ENCODE measurements around the gene DDTL.
"Not testable (repeated sequence)": the region's sequence is repeated elsewhere in the genome, so short reads cannot be mapped to it uniquely, and the experiment has no call there.

DDTL gene

DNA sequence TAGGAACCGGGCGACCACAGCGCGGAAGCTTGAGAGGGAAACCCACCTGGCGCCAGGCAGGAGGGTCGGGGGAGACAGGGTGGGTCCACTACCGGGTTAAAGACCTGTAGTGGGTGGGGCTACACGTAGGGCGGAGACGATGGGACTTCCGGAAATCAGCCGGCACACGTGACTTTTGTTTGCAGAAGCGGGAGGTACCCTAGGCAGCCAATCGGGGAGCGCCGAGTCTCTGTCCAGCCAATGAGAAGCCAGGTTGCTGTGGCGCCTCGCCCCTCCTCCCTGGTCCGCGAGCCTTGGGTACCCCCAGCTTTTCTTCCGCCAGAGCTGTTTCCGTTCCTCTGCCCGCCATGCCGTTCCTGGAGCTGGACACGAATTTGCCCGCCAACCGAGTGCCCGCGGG, at the start of gene DDTL:
TSS of gene DDTL (plus strand) at position 321 of the 400 bp plus-strand sequence. CDS start at position 348, 27 bp downstream.
- DNase-seq: not testable (repeated sequence)

DNA sequence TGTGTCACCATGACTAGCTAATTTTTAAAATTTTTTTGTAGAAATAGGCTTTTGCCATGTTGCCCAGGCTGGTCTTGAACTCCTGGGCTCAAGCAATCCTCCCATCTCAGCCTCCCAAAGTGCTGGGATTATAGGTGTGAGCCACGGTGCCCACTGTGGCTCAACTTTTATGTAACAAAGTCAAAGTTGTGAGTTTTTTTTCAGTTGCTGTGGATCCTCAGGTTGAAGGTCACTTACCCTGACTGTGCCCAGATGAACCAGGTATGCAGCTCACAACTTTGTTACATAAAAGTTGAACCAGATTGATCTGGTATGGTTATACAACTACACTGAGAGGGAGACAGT, 46.4 kb upstream of the DDTL start:
- DNase-seq: not testable (repeated sequence)

DNA sequence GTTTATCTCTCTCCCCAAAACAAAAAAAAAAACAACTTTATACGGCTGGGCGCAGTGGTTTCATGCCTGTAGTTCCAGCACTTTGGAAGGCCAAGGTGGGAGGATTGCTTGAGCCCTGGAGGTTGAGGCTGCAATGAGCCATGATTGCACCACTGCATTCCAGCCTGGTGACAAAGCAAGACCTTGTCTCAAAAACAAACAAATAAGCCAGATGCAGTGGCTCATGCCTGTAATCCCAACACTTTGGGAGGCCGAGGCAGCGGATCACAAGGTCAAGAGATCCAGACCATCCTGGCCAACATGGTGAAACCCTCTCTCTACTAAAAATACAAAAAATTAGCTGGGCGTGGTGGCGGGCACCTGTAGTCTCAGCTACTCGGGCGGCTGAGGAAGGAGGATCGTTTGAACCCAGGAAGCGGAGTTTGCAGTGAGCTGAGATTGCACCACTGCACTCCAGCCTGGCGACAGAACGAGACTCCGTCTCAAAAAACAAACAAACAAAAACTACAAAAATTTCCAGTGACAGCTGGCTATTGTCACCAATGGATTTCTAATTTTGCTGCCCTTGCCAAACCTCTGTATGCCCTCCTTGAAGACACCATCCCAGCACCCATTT, 45.0 kb upstream of the DDTL start:
- DNase-seq: not testable (repeated sequence)

DNA sequence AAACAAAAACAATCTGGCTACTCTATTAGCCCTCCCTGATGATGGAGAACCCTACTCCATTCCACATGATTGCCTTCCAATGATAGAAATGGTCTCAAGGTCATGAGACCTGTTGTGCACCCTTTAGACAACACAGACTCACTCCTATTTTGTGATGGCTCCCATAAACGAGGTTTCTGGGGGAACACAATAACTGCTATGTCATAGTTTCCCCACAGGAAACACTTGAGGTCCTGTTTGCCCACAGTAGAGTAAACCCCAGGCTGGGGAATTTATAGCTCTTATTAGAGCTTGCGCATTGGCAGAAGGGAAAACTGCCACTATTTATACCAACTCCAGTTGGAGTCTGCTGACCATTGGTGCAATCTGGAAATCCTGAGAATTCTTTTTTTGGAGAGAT, 43.8 kb upstream of the DDTL start:
- no peak for DNase-seq

DNA sequence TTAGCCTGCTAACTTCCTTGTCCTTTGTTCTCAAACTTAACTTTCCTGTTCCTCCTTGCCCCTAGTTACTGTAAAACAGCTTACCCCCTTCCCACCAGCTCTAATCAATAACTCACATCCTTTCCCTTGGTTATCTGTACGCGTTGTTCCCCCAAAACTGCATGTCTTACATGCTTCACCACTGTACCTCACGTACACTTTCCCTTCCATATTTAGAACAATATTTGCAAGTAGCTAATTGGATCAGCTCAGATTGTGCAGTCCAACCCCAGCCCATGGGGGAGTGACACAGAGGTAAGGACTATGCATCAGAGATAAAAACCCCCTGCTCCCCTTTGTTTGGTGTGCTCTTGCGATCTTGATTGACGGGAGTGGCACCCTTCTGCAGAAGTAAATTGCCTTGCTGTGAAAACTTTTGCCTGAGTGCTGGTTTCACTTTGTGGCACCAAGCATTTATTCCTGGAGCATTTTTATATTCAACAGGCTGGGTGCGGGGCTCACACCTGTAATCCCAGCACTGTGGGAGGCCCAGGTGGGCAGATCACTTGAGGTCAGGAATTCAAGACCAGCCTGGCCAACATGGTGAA, 41.6 kb upstream of the DDTL start:
- no peak for DNase-seq

DNA sequence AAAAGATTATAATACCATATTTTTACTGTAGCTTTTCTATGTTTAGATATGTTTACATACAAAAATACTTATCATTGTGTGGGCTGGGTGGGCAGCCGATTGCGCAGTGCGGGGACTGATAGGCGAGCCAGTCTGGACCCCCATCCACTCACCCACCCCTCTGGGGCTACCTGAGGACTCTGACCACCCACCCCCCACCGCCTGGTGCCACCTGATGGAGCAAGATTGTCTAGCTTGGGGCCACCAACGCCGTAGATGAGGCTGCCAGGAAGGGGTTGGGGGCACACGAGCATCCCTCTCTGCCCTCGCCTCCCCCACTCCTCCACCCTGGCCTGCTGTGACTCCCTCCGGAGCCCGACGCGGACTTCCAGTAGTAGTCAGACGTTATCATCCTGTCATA, 40.1 kb upstream of the DDTL start:
- no peak for DNase-seq

DNA sequence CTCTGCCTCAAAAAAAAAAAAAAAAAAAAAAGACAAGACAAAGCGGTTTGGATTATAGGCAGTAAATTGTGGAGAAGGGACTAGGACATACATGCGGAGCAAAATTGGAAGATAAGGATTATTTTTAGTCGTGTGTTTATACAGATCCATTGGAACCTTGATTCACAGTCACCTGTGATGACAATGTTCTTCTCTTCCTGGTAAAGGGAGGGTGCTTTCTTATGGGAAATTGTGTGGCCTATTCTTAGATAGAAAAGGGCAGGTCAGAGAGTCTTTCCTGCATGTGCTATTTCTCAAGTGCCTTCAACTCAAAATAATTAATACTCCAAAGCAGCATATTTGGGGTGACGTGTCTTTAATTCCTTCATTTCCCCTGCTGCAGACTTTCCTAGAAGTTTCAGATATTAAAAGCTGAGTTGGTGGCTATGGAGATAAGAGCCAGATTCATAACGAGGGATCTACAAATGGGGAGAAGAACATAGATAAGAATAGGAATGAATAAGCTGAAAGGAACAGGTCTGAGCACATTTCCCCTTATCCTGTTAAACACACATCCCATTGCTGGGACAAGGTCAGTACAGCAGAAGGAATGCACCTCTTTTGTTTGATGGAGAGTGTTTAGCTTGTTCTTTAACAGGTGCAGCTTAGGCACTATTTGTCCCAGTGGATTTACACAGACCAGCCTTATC, 28.2 kb upstream of the DDTL start:
- no peak for DNase-seq

DNA sequence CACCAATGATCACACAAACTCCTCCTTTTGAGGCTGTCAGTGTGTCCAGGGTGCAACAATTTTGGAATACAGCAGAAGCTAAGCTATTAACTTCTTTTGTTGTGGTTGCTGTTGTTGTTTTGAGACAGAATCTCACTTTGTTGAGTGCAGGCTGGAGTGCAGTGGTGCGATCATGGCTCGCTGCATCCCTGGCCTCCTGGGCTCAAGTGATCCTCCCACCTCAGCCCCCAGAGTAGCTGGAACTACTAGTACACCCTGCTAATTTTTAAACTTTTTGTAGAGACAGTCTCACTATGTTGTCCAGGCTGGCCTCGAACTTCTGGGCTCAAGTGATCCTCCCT, 27.7 kb upstream of the DDTL start:
- DNase-seq: no peak

DNA sequence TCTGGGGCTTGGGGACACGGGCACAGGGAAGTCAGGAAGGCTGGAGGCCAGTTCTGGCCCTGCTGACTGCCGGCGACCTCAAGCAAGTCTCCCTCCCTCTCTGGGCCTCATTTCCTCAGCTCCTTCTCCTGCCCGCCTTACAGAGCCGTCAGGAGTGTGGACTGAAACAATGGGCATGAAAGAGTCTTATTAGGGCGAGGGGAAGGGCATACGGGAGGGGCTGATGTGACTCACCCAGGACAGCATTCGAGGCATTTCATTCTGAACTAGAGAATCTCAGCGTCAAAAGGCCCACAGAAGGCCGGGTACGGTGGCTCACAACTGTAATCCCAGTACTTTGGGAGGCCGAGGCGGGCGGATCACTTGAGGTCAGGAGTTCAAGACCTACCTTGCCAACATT, 26.5 kb upstream of the DDTL start:
- not testable (repeated sequence) for DNase-seq

DNA sequence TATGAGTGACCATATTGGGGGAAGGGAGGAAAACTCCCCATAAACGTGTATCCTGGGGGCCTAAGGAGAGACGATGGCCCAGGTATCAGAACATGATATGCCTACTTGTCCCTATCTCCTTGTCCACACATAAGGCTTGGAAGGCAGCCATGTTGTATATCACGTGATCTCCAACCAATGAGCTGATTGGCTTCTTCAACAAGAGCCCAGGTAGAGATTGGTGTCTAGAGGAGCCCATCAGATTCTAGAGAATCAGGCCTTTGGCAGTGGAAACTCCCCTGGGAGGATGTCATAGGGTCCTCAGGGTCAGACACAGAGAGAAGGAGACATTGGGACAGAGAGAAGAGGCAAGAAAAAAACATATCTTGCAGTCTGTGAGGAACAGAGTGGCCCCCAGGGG, 19.3 kb upstream of the DDTL start:
- not testable (repeated sequence) for DNase-seq

DNA sequence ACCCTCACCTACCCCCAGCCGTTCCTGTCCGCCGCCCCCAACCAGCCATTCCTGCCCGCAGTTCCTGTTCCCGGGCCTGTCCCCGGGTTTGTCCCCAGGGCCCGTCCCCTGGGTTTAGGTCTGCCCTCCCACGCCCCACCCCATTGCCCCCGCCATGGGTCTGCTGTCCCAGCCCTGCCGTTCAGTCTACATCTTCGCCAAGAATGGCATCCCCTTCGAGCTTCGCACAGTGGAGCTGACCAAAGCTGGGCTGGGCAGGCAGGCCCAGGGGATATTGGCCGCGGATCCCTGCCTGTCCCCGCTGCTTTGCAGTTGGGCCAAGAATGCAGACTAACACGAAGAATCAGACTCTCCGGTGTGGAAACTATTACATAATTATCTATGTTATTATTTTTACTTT, 16.9 kb upstream of the DDTL start:
- DNase-seq: not testable (repeated sequence)

DNA sequence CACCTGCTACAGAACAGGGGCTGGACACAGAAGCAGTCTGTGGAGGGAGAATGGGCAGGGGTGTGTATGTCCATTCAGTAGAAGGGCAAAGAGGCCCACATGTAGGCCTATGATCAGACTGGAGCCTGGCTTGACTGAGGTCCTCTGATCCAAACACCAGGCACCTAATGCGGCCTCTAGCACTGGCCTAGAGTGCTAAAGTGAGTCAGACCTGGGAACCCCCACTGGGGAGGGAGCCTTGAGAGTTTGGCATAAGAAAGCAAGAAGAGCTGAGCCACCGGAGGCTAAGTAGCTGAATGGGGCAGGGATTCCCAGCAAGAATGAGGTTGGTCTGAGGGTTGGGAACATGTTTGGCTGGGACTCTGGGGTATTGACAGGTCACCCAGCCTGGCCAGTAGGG, 15.3 kb upstream of the DDTL start:
- not testable (repeated sequence) for DNase-seq

DNA sequence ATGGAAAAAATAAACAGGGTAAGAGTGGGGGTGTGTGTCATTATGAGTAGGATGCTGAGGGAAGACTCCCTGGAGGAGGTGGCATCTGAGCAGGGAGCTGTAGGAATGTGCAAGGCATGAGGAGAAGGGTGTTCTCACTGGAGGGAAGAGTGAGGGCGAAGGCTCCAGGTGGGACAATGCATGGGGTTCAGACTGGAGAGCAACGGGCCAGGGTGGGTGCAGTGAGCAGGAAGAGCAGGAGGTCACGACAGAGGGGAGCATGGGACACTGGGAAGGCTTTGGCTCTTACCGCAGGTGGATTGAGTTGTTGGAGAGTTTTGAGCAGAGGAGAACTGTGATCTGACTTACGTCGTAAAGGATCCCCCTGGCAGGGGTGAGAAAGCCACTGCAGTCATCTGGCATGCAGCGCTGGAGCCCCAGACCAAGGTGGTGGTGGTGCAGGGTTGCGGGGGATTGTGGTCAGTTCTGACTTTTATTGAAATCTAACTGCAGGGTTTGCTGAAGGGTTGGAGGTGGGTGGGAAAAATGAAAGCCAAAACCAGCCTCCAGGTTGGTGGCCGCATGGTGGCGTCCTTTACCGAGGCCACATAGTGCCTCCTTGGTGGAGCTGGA, 13.8 kb upstream of the DDTL start:
- DNase-seq: not testable (repeated sequence)

DNA sequence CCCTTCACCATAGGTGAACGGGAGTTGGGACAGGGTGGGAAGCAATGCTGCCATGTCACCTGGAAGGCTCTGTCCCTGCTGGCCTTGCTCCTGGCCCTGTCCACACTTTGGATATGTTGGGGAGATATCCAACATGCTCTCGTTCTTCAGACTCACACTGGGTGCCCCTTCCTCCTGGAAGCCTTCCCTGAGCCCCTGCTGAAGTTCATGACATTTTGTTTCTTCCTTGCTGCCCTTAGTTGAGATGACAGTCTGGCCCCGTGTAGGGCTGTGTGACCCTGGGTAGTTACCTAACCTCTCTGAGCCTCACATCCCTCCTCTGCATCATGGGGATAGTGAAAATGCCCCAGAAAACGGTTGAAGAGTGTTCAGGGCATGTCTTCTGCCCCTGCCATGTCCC, 13.2 kb upstream of the DDTL start:
- not testable (repeated sequence) for DNase-seq

DNA sequence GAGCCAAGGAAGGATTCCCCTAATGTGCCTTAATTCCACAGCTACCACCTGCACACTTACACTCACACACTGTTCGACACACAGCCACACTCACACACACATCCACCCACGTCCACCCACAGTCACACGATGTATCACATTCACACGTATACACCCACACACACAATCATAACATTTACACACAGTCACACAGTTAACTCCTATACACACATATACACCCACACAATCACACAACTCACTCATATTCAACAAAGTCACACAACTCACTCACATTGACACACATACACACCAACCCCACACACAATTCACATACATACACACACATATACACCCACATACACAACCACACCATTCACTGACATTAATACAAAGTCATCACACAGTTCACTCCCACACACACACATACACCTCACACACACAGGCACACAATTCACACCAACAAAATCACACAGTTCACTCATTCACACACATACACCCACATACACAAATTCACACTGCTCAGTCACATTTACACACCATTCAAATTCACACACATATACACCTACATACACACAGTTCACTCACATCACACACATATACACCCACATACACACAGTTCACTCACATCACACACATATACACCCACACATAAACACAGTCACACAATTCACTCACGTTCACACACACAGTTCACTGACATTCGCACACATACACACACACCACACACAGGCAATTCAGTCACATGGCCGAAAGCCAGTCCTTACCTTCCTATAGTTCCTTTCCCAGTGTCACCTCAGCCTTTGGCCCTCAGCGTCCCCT, 12.3 kb upstream of the DDTL start:
- DNase-seq: not testable (repeated sequence)

DNA sequence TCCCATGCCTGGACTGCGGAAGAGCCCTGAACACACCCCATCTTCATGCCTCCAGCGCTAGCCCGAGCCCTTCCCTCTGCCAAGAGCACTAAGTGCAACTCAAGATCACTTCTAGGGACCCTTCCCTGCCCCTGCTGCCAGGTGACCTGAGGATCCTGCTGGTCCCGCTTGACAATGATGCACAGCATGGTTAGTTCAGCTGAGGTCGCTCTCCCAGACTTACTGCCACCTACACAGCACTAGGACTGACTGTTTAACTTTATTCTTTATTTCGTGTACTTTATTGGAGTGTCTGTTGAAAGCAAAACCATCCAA, 11.7 kb upstream of the DDTL start:
- DNase-seq: not testable (repeated sequence)

DNA sequence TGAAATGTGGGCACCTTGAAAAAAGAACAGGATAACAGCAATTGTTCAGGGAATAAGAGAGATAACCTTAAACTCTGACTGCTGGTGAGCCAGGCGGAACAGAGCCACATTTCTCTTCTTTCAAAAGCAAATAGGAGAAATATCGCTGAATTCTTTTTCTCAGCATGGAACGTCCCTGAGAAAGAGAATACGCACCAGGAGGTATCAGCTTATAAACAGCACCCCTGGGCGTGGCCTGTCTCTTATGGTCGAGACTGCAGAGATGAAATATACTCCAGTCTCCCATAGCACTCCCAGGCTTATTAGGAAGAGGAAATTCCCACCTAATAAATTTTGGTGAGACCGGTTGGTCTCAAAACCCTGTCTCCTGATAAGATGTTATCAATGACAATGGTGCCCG, 10.8 kb upstream of the DDTL start:
- DNase-seq: not testable (repeated sequence)

DNA sequence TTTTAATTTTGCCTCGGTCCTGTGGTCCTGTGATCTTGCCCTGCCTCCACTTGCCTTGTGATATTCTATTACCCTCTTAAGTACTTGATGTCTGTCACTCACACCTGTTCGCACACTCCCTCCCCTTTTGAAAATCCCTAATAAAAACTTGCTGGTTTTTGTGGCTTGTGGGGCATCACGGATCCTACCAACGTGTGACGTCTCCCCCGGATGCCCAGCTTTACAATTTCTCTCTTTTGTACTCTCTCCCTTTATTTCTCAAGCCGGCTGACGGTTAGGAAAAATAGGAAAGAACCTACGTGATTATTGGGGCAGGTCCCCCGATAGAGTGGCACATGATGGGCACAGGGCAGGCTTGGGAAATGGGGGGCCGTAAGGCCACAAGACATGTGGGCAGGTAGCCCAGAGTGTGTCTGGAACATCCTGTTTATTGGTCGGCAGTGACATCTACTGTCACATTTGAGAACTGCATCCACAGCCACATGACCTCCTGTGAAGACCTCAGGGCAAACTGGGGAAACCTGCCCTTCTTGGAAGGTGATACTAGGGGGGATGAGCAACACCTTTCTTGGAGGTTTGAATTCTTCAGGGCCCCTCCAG, 10.3 kb upstream of the DDTL start:
- DNase-seq: peak; percentile 13

DNA sequence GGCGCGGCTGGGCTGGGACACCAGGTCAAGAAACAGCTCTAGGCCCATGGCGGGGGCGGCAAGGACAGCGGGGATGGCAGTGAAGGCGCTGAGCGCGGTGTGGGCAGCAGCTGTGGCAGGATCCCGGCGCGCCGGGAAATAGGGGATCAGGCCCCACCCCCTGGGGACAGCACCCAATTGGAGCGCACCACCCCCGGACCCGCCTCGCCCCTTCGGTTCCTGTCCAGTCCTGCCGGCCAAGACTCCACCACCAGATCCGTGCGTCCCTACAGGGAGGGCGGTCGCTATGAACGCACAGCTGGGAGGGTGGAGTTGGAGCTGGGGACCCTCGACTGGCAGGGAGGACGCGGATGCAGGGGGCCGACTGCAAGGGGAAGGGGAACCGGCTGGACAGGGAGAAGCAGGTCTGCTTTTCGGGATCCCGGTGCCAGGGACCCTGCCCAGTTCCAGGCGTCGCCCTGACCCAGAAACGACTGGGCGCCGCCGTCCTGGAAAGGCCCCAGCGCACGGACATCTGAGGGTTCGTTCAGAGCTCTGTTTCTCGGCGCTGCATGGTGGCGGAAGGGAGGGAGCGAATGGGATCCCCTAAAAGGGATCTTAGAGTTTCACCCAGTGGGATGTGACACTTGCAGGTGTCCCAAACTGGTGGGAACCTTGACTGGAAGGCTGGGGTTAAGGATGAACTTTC, 5.5 kb upstream of the DDTL start, which contains the start of gene GSTT2B:
TSS of gene GSTT2B (minus strand) at position 112 of the 688 bp plus-strand sequence. CDS start at position 48, 64 bp downstream.
- DNase-seq: not testable (repeated sequence)

DNA sequence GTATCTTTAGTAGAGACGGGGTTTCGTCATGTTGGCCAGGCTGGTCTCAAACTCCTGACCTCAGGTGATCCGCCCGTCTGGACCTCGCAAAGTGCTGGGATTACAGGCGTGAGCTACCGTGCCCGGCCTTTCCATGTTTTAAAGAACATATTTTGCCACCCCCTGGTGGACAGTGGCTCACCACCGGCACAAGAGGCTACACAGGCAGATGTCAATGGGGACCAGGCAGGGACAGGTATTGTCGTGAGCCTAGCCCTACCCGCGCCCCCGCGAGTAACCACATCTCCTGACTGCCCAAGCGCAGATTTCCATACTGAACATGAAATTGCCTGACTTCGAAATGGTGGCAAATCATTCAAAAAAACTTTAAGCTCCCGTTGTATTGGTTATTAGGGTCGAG, 594 bp upstream of the DDTL start:
- DNase-seq: not testable (repeated sequence)

DNA sequence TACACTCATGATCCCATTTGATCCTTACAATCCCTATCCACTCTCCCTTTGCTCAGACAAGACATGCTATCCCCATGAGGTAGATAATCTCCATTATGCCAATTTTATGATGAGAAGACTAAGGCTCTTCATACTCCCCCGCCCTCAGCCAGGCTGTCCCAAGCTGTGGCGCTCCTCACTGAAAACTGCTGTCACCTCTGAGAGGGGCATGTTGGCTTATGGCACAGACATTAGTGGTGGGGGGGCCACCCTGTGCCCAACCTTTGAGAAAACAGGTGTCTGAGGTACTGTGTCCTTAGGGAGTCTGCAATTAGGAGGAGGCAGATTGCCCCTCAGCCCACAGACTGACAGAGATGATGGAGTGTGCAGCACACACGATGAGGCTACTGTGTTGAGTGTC, 2.4 kb downstream of the DDTL start:
- DNase-seq: no peak

DNA sequence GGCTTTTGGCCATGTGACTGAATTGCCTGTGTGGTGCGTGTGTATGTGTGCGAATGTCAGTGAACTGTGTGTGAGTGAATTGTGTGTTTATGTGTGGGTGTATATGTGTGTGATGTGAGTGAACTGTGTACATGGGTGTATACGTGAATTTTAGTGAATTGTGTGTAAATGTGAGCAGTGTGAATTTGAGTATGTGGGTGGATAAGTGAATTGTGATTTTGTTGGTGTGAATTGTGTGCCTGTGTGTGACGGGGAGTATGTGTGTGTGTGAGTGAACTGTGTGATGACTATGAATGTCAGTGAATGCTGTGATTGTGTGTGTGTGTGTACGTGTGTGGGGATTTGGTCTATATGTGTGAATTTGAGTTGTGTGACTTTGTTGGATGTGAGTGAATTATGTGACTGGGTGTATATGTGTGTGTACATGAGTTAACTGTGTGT, 3.5 kb downstream of the DDTL start:
- no peak for DNase-seq
